ENCODE data around the gene TMEM184A.

The TMEM184A gene

DNA sequence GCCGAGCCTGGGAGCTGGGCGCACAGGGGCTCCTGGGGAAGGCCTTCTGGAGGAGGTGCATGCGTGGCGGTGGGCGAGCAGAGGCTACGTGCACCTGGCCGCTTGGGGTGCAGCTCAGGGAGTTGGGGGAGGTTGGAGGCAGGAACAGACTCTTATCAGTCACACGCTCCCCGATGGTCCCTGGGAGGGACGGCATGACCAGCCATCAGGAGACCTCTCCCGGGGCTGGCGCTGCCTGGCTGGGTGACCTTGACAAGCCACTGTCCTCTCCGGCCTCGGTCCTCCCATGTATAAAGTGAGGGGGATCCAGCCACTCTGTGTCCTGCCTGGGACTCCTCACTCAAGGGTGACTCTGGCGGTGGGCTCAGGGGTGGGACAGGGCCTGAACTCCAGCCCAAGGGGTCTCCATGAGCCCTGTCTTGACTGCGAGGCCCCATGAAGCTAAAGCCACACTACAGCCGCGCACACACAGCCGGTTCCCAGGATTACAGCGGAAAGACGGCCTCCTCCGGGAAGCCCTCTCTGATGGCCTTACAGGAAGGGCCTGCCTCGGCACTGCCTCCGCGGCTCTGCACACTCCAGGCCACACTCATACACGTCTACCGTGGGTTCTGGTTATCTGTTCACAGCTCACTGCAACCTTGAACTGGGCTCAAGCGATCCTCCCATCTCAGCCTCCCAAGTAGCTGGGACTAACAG, 2.3 kb downstream of the TMEM184A start:
- no peak overlapping the region for H3K4me3 ChIP-seq

DNA sequence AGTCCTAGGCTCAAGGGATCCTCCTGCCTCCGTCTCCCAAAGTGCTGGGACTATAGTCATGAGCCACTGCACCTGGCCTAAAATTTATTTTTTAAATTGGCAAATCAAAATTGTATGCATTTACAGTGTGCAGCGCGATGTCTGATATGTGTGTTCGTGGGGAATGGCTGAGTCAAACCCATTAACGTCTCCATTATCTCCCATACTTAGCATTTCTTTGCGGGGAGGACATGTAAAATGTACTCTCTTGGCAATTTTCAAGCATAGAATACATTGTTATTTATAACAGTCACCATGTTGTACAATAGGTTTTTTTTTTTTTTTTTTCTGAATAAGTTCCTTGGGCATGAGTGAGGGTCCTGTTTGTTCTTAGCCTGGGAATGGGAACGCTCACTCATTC, 3.8 kb downstream of the TMEM184A start:
- Histone ChIP-seq H3K9me3 (ENCODE audit: low read depth, low read length) (no peaks in the 10 kb centered on the region), H3K9ac (ENCODE audit: insufficient read length) (no peak overlapping the region), H3K27ac (no peak overlapping the region), H3K4me3 (no peak overlapping the region), H3K36me3 (ENCODE audit: insufficient read depth, low read length) (no peaks in the 10 kb centered on the region)
- TF ChIP-seq POLR2AphosphoS5 (IDR thresholded peaks at IDR 0.05; ENCODE audit: borderline replicate concordance, low read depth, low read length) (no peak), EZH2 (IDR thresholded peaks at IDR 0.05) (no peak), FOXP2 (optimal IDR thresholded peaks at IDR 0.05; ENCODE audit: control extremely low read depth, extremely low read length, insufficient read depth) (no peak)
- DNase-seq (ENCODE audit: low read depth, low spot score): no peak

More for the DNA sequence above, 2.3 kb downstream of the TMEM184A start:
- DNase-seq (ENCODE audit: low read depth, low spot score): no peak
- Histone ChIP-seq H3K36me3 (ENCODE audit: insufficient read depth, low read length) (no peaks in the 10 kb centered on the region), H3K9me3 (ENCODE audit: low read depth, low read length) (no peaks in the 10 kb centered on the region), H3K27ac (no peak overlapping the region), H3K9ac (ENCODE audit: insufficient read length) (no peak overlapping the region)
- TF ChIP-seq POLR2AphosphoS5 (IDR thresholded peaks at IDR 0.05; ENCODE audit: borderline replicate concordance, low read depth, low read length) (no peak), EZH2 (IDR thresholded peaks at IDR 0.05) (no peak), FOXP2 (optimal IDR thresholded peaks at IDR 0.05; ENCODE audit: control extremely low read depth, extremely low read length, insufficient read depth) (no peak)

DNA sequence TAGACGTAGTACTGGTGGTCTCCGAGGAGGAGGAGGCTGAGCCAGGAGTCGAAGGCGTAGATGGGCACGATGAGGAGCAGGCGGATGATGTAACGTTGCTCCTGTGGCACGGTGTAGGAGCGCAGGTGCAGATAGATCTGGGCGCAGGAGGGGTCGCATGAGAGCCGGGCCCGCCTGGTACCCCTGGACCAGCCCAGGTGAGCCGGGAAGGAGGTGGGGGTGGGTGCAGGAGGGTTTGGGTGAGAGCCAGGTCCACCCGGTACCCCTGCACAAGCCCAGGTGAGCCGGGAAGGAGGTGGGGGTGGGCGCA, 5.2 kb downstream of the TMEM184A start:
- H3K27ac ChIP-seq: no peak overlapping the region
- TF ChIP-seq FOXP2 (optimal IDR thresholded peaks at IDR 0.05; ENCODE audit: control extremely low read depth, extremely low read length, insufficient read depth): no peak
- TF ChIP-seq POLR2AphosphoS5 (IDR thresholded peaks at IDR 0.05; ENCODE audit: borderline replicate concordance, low read depth, low read length): no peak
- no peak for TF ChIP-seq EZH2 (IDR thresholded peaks at IDR 0.05)
- no peak overlapping the region for H3K4me3 ChIP-seq
- H3K9me3 ChIP-seq (ENCODE audit: low read depth, low read length): no peaks in the 10 kb centered on the region
- no peak overlapping the region for H3K9ac ChIP-seq (ENCODE audit: insufficient read length)
- no peak for DNase-seq (ENCODE audit: low read depth, low spot score)
- H3K36me3 ChIP-seq (ENCODE audit: insufficient read depth, low read length): no peaks in the 10 kb centered on the region

DNA sequence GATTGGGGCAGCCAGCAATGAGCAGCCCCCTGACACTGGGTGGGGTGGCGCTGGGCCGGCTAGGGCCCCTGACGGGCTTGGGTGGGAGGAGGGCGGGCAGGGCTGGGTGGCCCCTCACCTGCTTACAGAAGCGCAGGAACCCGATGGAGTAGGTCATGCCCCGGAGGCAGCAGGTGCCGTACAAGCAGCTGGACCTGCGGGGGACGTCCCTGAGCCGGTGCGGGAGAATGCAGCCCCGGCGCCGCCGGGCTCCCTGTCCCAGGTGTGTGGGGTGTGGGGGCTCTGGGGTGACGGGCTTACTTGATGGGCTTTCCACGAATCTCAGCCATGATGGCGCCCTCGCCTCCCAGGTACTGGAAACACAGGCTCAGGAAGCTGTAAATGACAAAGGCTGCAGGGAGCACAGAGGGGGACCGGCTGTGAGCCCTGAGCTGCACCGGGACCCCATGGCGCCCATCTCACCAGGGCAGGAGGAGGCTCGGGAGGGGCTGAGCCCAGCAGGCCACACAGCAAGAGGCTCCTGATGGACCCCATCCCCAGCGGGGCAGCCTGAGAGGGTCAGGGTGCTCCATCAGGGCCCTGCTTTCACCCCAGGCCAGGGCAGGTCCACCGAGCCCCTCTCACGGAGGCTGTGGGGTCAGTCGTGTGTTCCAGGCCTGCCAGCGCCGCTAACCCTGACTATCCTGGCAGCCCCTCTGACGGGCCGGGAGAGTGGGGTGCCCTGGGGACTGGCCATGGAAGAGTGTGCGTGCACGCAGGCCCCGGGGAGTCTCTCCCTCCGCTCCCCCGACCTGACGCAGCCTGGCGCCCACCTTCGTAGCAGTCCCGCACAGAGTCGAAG, 5.8 kb downstream of the TMEM184A start:
- no peak overlapping the region for H3K9ac ChIP-seq (ENCODE audit: insufficient read length)
- H3K27ac ChIP-seq: no peak overlapping the region
- H3K36me3 ChIP-seq (ENCODE audit: insufficient read depth, low read length): no peaks in the 10 kb centered on the region
- no peak for TF ChIP-seq FOXP2 (optimal IDR thresholded peaks at IDR 0.05; ENCODE audit: control extremely low read depth, extremely low read length, insufficient read depth)
- no peak for TF ChIP-seq POLR2AphosphoS5 (IDR thresholded peaks at IDR 0.05; ENCODE audit: borderline replicate concordance, low read depth, low read length)
- TF ChIP-seq EZH2 (IDR thresholded peaks at IDR 0.05): no peak
- no peak for DNase-seq (ENCODE audit: low read depth, low spot score)
- no peaks in the 10 kb centered on the region for H3K9me3 ChIP-seq (ENCODE audit: low read depth, low read length)
- no peak overlapping the region for H3K4me3 ChIP-seq

DNA sequence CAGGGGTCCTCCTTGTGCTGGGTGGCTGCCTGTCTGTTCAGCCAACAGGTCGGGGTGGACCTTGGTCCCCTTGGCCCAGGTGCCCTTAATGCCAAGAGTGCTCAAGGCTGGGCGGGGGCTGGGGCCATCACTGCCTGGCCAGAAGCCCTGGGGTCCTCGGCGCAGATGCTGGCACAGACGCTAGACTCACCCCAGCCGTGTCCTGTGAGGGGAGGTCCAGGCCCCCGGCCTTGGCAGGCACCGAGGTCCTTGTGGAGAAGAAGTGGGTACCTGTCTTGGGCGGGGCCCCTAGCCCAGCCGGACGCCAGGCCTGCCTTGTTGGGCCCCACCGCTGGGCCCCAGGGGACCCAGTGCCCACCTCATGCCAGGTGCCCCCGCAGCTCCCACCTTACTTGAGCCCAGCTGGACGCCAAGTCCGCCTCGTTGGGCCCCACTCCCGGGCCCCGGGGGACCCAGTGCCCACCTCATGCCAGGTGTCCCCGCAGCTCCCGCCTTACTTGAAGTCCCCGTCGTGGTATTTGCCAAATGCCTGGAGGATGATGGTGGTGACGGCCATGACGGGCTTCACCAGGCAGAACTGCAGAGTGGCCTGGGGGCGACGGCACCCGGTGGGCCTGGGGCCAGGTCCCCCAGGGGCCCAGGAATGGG, 6.5 kb downstream of the TMEM184A start:
- no peak for TF ChIP-seq POLR2AphosphoS5 (IDR thresholded peaks at IDR 0.05; ENCODE audit: borderline replicate concordance, low read depth, low read length)
- no peak for TF ChIP-seq FOXP2 (optimal IDR thresholded peaks at IDR 0.05; ENCODE audit: control extremely low read depth, extremely low read length, insufficient read depth)
- no peak for TF ChIP-seq EZH2 (IDR thresholded peaks at IDR 0.05)
- Histone ChIP-seq H3K9me3 (ENCODE audit: low read depth, low read length) (no peaks in the 10 kb centered on the region), H3K9ac (ENCODE audit: insufficient read length) (no peak overlapping the region), H3K36me3 (ENCODE audit: insufficient read depth, low read length) (no peaks in the 10 kb centered on the region), H3K27ac (no peak overlapping the region), H3K4me3 (no peak overlapping the region)
- no peak for DNase-seq (ENCODE audit: low read depth, low spot score)

DNA sequence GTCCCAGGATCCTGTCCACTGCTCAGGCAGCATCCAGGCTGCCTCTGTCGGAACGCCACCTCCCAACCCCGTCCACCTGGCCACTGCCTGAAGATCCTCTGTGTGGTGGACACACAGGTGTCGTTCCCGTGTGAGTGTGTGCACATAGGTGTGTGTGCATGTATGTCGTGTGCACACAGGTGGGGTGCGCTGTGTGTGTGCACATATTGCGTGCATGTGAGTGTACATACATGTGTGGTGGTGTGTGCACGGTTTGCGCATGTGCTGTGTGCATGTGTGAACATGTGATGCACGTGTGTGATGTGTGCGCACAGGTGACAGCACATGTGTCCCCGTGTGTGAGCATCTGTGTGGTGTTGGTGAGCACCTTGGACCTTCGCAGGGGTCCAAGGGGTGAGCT, 7.1 kb downstream of the TMEM184A start:
- H3K4me3 ChIP-seq: no peak overlapping the region
- no peak overlapping the region for H3K27ac ChIP-seq
- no peaks in the 10 kb centered on the region for H3K9me3 ChIP-seq (ENCODE audit: low read depth, low read length)
- no peaks in the 10 kb centered on the region for H3K36me3 ChIP-seq (ENCODE audit: insufficient read depth, low read length)
- TF ChIP-seq EZH2 (IDR thresholded peaks at IDR 0.05): no peak
- DNase-seq (ENCODE audit: low read depth, low spot score): no peak
- no peak overlapping the region for H3K9ac ChIP-seq (ENCODE audit: insufficient read length)

DNA sequence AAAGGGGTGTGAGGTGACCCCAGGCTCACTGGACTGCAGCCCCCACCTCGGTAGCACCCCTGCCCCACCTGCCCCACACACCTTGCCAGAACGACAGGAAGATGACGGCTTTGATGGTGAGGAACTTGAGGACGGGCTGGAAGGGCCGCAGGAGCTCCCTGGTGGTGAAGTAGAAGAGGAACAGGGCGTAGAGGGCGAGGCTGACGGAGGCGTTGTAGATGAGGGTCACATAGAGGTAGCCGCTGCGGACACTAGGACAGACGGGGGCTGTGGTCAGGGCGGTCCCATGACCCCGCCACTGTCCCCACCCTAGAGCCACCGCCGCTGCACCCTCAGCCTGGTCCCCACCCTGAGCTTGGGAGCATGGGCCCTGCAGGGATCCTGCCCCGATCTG, 7.6 kb downstream of the TMEM184A start:
- no peak for DNase-seq (ENCODE audit: low read depth, low spot score)
- no peak overlapping the region for H3K9ac ChIP-seq (ENCODE audit: insufficient read length)
- TF ChIP-seq POLR2AphosphoS5 (IDR thresholded peaks at IDR 0.05; ENCODE audit: borderline replicate concordance, low read depth, low read length) (no peak), EZH2 (IDR thresholded peaks at IDR 0.05) (no peak), FOXP2 (optimal IDR thresholded peaks at IDR 0.05; ENCODE audit: control extremely low read depth, extremely low read length, insufficient read depth) (no peak)

DNA sequence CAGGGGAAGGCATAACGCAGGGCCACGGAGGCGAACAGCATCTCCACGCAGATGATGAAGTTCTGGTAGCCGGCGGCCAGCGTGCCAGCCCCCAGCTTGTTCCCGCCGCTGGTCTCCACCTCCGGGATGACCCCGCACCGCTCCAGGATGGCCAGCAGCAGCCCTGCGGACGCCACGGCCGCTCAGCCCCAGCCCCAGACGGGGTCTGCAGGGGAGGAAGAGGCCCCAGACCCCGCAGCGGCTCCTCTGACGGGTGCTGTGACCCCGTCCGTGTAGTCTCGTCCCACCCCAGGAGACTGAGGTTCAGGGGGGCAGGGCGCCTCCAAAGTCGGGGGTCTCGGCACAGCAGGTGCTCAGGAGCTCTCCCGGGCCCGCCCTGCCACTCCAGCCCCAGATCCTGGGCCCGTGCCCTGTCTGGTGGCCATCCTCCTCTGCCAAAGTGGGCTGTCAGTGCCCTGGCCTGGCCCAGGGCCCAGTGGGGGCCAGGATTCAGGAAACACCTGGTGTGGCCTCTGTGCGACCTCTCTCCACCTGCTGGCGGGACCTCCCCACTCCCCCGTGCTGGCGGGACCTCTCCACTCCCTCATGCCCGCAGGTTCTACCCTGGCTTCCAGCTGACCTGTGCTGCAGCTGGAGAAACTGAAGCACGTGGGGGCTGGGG, 8.1 kb downstream of the TMEM184A start:
- no peak overlapping the region for H3K27ac ChIP-seq
- H3K36me3 ChIP-seq (ENCODE audit: insufficient read depth, low read length): no peaks in the 10 kb centered on the region
- H3K9ac ChIP-seq (ENCODE audit: insufficient read length): no peak overlapping the region
- no peak for DNase-seq (ENCODE audit: low read depth, low spot score)
- TF ChIP-seq EZH2 (IDR thresholded peaks at IDR 0.05) (no peak), FOXP2 (optimal IDR thresholded peaks at IDR 0.05; ENCODE audit: control extremely low read depth, extremely low read length, insufficient read depth) (no peak), POLR2AphosphoS5 (IDR thresholded peaks at IDR 0.05; ENCODE audit: borderline replicate concordance, low read depth, low read length) (no peak)
- H3K9me3 ChIP-seq (ENCODE audit: low read depth, low read length): no peaks in the 10 kb centered on the region
- no peak overlapping the region for H3K4me3 ChIP-seq

More for the DNA sequence above, 7.6 kb downstream of the TMEM184A start:
- H3K27ac ChIP-seq: no peak overlapping the region
- no peaks in the 10 kb centered on the region for H3K9me3 ChIP-seq (ENCODE audit: low read depth, low read length)
- H3K36me3 ChIP-seq (ENCODE audit: insufficient read depth, low read length): no peaks in the 10 kb centered on the region
- H3K4me3 ChIP-seq: no peak overlapping the region

Measured in SK-N-MC (cell line).